H1 (cell line): ENCODE results near the gene CFHR3.
"Not testable (repeated sequence)": the region's sequence is repeated elsewhere in the genome, so short reads cannot be mapped to it uniquely, and the experiment has no call there.

Experiments used
- CEBPB ChIP-seq: IDR thresholded peaks from 2 replicates; pipeline ENCODE4 v1.6.1; 2012; ENCODE audit warnings: low read depth, low read length
- CTCF ChIP-seq, 3 experiments: IDR thresholded peaks; 1 replicate in 2 of 3; 2 replicates in 1 of 3; pipeline versions ENCODE4 v1.5.1 to v1.6.1; 2011; ENCODE audit warnings: low read length in 3 of 3, mild to moderate bottlenecking in 3 of 3, inconsistent platforms in 2 of 3, low read depth in 1 of 3, moderate library complexity in 1 of 3; ENCODE audit not compliant: insufficient read depth in 1 of 3; ENCODE audit errors: control extremely low read depth in 1 of 3
- EZH2 ChIP-seq: fragments of 200-600 bp; sonication (generic); IDR thresholded peaks from 2 replicates; pipeline ENCODE4 v1.7.1; 2012; ENCODE audit warnings: low read depth, mild to moderate bottlenecking, moderate library complexity, low read length, inconsistent platforms; ENCODE audit not compliant: severe bottlenecking
- GABPA ChIP-seq: IDR thresholded peaks from 2 replicates; pipeline ENCODE4 v1.6.1; 2011; ENCODE audit warnings: mild to moderate bottlenecking, low read length, moderate library complexity, borderline replicate concordance; ENCODE audit not compliant: insufficient read depth
- POLR2A ChIP-seq, 2 experiments: IDR thresholded peaks; 1 replicate in 1 of 2; 2 replicates in 1 of 2; pipeline ENCODE4 v1.6.1; 2011; ENCODE audit warnings: low read depth in 2 of 2, low read length in 2 of 2, mild to moderate bottlenecking in 2 of 2; ENCODE audit errors: control extremely low read depth in 1 of 2
- POLR2AphosphoS5 ChIP-seq: IDR thresholded peaks from 2 replicates; pipeline ENCODE4 v1.6.1; 2011; ENCODE audit warnings: low read depth, low read length
- RAD21 ChIP-seq, 2 experiments: IDR thresholded peaks in 1 of 2; conservative IDR thresholded peaks in 1 of 2; 2 replicates each; pipeline ENCODE4 v1.6.1; 2011; ENCODE audit warnings: low read depth in 2 of 2, low read length in 2 of 2, improper control_type of control experiment in 1 of 2, inconsistent platforms in 1 of 2, mild to moderate bottlenecking in 1 of 2, moderate library complexity in 1 of 2
- SIN3A ChIP-seq, 2 experiments: IDR thresholded peaks in 1 of 2; conservative IDR thresholded peaks in 1 of 2; 2 replicates each; pipeline ENCODE4 v1.6.1; 2011 to 2012; ENCODE audit warnings: low read length in 2 of 2, improper control_type of control experiment in 1 of 2, low read depth in 1 of 2, mild to moderate bottlenecking in 1 of 2

- not testable (repeated sequence) for TF ChIP-seq POLR2AphosphoS5; POLR2A (IDR thresholded peaks at IDR 0.05; ENCODE audit: control extremely low read depth in 1 of 2, low read depth in 2 of 2, low read length in 2 of 2); CTCF (IDR thresholded peaks at IDR 0.05; ENCODE audit: control extremely low read depth in 1 of 3, insufficient read depth in 1 of 3, low read depth in 1 of 3, low read length in 3 of 3); GABPA; EZH2; RAD21 (IDR thresholded peaks at IDR 0.05 in 1 of 2, conservative IDR thresholded peaks at IDR 0.05 in 1 of 2; ENCODE audit: low read depth in 2 of 2, low read length in 2 of 2); CEBPB; SIN3A (conservative IDR thresholded peaks at IDR 0.05 in 1 of 2, IDR thresholded peaks at IDR 0.05 in 1 of 2; ENCODE audit: low read depth in 1 of 2, low read length in 2 of 2)
Measured at GRCh38 chr1:196801920-196802319, 27.3 kb downstream of the CFHR3 start.
